Measurements from ENCODE around the gene SCARB1. TPM values are rescaled to one million over a fixed set of nuclear protein-coding genes. Genes with fewer than 3 reads are reported as not detected.

SCARB1 gene
- total and polyA plus RNA-seq, 2 of the 13 experiments (the other 11 are each of a cell fraction or from before 2014, with no cell fraction given) = 63.4 to 160 TPM

DNA sequence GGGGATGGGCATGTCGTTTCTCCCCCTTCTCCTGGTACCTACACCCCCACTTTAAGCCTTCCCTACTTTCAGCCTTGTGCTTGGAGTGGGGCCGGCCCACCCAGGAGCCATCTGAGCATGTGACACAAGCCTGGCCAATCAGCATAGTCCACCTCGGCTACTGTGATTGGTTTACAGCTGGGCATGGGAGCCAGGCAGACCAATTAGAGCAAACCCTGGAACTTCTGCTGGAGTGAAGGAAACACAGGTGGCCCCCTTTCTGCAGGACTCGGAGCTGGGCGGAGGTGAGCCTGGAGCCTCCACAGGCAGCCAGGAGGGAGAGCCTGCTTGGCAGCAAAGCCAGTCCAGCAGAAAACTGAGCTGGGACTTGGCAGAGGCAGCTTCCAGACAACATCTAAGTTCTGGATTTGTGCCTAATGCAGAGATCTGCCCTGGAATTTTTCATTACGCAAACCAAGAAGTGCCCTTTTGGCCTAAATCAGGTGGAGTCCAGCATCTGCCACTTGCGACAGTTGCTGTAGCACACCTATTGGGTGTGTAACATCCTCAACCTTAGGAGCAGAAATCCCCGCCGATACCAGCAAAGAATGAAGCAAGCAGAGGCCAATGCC, 59.5 kb downstream of the SCARB1 start (continued):
- TF ChIP-seq, protein P1, sequence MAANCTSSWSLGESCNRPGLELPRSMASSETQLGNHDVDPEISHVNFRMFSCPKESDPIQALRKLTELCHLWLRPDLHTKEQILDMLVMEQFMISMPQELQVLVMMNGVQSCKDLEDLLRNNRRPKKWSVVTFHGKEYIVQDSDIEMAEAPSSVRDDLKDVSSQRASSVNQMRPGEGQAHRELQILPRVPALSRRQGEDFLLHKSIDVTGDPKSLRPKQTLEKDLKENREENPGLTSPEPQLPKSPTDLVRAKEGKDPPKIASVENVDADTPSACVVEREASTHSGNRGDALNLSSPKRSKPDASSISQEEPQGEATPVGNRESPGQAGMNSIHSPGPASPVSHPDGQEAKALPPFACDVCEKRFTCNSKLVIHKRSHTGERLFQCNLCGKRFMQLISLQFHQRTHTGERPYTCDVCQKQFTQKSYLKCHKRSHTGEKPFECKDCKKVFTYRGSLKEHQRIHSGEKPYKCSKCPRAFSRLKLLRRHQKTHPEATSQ (CRISPR knock-in tag; IDR thresholded peaks at IDR 0.05; ENCODE audit: borderline replicate concordance) = no peak
- TF ChIP-seq, protein P2, sequence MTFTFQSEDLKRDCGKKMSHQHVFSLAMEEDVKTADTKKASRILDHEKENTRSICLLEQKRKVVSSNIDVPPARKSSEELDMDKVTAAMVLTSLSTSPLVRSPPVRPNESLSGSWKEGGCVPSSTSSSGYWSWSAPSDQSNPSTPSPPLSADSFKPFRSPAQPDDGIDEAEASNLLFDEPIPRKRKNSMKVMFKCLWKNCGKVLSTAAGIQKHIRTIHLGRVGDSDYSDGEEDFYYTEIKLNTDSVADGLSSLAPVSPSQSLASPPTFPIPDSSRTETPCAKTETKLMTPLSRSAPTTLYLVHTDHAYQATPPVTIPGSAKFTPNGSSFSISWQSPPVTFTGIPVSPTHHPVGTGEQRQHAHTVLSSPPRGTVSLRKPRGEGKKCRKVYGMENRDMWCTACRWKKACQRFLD (CRISPR knock-in tag; IDR thresholded peaks at IDR 0.05; ENCODE audit: borderline replicate concordance) = no peak
- TF ChIP-seq MIER2 (CRISPR knock-in tag; IDR thresholded peaks at IDR 0.05) (no peak), ZBTB7A (CRISPR knock-in tag; IDR thresholded peaks at IDR 0.05) (no peak), ZNF678 (CRISPR knock-in tag; IDR thresholded peaks at IDR 0.05) (no peak), MIXL1 (CRISPR knock-in tag; IDR thresholded peaks at IDR 0.05) (no peak), ZNF550 (CRISPR knock-in tag; IDR thresholded peaks at IDR 0.05; ENCODE audit: borderline replicate concordance) (no peak), KAT7 (CRISPR knock-in tag; IDR thresholded peaks at IDR 0.05; ENCODE audit: borderline replicate concordance) (no peak), ZNF543 (CRISPR knock-in tag; IDR thresholded peaks at IDR 0.05) (no peak), ZNF674 (CRISPR knock-in tag; IDR thresholded peaks at IDR 0.05; ENCODE audit: low read depth) (no peak), ZNF878 (CRISPR knock-in tag; IDR thresholded peaks at IDR 0.05) (no peak), RBFOX2 (IDR thresholded peaks at IDR 0.05; ENCODE audit: low read depth, low read length) (no peak), CBX2 (IDR thresholded peaks at IDR 0.05; ENCODE audit: low read depth, low read length) (no peak), CBX2 (CRISPR knock-in tag; IDR thresholded peaks at IDR 0.05; ENCODE audit: low read depth) (no peak), ZKSCAN1 (IDR thresholded peaks at IDR 0.05; ENCODE audit: low read length) (no peak), MATR3 (CRISPR knock-in tag; IDR thresholded peaks at IDR 0.05) (no peak), HOXA7 (CRISPR knock-in tag; IDR thresholded peaks at IDR 0.05) (no peak)
- TF ChIP-seq, protein P3, sequence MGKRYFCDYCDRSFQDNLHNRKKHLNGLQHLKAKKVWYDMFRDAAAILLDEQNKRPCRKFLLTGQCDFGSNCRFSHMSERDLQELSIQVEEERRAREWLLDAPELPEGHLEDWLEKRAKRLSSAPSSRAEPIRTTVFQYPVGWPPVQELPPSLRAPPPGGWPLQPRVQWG (CRISPR knock-in tag; IDR thresholded peaks at IDR 0.05; ENCODE audit: borderline replicate concordance, low read depth) = no peak
- TF ChIP-seq, protein P4, sequence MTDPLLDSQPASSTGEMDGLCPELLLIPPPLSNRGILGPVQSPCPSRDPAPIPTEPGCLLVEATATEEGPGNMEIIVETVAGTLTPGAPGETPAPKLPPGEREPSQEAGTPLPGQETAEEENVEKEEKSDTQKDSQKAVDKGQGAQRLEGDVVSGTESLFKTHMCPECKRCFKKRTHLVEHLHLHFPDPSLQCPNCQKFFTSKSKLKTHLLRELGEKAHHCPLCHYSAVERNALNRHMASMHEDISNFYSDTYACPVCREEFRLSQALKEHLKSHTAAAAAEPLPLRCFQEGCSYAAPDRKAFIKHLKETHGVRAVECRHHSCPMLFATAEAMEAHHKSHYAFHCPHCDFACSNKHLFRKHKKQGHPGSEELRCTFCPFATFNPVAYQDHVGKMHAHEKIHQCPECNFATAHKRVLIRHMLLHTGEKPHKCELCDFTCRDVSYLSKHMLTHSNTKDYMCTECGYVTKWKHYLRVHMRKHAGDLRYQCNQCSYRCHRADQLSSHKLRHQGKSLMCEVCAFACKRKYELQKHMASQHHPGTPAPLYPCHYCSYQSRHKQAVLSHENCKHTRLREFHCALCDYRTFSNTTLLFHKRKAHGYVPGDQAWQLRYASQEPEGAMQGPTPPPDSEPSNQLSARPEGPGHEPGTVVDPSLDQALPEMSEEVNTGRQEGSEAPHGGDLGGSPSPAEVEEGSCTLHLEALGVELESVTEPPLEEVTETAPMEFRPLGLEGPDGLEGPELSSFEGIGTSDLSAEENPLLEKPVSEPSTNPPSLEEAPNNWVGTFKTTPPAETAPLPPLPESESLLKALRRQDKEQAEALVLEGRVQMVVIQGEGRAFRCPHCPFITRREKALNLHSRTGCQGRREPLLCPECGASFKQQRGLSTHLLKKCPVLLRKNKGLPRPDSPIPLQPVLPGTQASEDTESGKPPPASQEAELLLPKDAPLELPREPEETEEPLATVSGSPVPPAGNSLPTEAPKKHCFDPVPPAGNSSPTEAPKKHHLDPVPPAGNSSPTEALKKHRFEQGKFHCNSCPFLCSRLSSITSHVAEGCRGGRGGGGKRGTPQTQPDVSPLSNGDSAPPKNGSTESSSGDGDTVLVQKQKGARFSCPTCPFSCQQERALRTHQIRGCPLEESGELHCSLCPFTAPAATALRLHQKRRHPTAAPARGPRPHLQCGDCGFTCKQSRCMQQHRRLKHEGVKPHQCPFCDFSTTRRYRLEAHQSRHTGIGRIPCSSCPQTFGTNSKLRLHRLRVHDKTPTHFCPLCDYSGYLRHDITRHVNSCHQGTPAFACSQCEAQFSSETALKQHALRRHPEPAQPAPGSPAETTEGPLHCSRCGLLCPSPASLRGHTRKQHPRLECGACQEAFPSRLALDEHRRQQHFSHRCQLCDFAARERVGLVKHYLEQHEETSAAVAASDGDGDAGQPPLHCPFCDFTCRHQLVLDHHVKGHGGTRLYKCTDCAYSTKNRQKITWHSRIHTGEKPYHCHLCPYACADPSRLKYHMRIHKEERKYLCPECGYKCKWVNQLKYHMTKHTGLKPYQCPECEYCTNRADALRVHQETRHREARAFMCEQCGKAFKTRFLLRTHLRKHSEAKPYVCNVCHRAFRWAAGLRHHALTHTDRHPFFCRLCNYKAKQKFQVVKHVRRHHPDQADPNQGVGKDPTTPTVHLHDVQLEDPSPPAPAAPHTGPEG (CRISPR knock-in tag; IDR thresholded peaks at IDR 0.05) = no peak
- TF ChIP-seq, protein P5, sequence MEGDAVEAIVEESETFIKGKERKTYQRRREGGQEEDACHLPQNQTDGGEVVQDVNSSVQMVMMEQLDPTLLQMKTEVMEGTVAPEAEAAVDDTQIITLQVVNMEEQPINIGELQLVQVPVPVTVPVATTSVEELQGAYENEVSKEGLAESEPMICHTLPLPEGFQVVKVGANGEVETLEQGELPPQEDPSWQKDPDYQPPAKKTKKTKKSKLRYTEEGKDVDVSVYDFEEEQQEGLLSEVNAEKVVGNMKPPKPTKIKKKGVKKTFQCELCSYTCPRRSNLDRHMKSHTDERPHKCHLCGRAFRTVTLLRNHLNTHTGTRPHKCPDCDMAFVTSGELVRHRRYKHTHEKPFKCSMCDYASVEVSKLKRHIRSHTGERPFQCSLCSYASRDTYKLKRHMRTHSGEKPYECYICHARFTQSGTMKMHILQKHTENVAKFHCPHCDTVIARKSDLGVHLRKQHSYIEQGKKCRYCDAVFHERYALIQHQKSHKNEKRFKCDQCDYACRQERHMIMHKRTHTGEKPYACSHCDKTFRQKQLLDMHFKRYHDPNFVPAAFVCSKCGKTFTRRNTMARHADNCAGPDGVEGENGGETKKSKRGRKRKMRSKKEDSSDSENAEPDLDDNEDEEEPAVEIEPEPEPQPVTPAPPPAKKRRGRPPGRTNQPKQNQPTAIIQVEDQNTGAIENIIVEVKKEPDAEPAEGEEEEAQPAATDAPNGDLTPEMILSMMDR (CRISPR knock-in tag; IDR thresholded peaks at IDR 0.05) = 0 out of 2 replicates have a peak, but pooled peaks have one; percentile 5
